HG02840 (cell line): ENCODE results near the gene STK32A.

Source experiments
- ATAC-seq: cut with Tn5 transposase; IDR thresholded peaks from one replicate; pipeline ENCODE4 v1.9.1; 2021; ENCODE audit warnings: mild to moderate bottlenecking, moderate library complexity, moderate number of reproducible peaks; ENCODE audit not compliant: unreplicated experiment, low FRiP score

Gene STK32A

DNA sequence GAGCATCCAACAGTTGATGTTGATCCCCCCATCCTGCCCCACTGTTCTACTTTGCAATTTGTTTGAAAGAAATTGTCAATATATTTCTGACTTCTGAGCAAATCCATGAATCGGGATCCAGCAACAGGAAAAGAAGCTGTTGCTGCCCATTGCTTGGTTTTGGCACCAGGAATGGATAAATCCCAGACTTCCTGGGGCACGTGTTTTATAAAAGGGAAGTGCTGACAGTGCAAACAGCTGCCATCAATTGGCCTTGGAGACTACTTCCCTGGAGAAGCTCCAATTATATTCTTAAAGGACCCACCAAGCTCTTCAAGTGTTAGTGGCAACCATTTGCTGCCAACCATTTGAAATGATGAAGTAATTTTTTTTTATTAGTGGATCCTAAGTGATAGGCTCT lies 13.7 kb downstream of the STK32A start:
- no peak for ATAC-seq

DNA sequence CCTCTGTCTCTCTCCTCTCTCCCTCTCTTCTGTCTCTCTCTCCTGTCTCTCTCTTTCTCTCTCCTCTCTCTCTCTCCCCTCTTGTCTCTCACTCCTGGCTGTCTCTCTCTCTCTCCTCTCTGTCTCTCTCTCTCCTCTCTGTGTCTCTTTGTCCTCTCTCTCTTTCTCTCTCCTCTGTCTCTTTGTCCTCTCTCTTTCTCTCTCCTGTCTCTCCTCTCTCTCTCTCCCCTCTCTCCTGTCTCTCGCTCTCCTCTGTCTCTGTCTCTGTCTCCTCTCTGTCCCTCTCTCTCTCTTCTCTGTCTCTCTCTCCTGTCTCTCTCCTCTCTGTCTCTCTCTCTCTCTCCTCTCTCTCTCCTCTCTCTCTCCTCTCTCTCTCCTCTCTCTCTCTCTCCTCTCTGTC lies 25.0 kb downstream of the STK32A start:
- ATAC-seq, result no peak

DNA sequence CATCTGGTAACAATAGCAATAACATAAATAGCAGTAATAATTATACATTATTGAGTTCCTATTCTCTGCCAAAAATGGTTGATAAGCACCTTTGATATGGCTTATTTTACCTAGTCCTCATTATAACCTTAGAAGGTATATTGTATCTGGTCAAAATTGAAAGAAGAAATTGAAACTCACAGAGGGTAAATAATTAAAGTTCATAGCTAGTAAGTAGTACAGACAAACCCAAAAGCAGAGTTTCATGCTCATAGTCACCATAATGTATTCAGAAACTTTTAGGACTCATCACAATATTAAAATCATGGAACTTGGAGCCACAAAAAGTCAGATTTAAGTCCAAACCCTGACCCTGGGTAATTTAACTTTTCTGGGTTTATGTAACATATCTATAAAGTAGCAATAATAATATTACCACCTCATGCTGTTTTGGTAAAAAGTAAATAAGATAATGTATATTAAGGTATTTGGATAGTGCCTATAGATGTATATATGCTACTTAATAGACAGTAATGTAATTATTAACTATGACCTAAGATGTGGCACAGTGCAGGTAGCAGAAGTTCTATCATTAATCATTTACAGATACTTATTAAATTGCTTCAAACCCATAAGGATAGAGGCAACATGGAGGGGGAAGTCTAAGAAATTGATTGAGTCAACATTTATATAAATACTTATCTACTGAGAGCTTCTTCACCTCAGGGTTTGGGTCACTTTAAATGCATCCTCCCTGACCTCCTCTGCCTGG lies 32.4 kb downstream of the STK32A start:
- ATAC-seq, result no peak

DNA sequence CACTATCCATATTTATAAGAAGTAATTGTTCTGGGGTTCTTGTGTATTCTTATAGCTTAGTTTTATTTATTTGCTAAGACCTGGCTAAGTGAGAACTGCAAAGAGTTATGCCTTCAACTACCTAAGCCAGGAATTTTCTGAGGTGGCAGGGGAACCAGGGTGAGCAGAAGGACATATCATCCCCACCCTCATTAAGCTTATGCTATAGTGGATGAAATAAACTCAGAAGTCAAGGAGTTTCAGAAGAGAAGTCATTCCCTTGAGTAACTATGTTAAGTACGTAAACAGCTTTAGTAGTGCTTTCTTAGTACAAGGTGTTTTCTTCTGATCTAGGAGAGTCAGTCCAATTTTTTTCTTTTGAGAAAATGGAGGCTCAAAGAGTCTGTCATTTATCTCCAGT lies 41.7 kb downstream of the STK32A start:
- no peak for ATAC-seq

DNA sequence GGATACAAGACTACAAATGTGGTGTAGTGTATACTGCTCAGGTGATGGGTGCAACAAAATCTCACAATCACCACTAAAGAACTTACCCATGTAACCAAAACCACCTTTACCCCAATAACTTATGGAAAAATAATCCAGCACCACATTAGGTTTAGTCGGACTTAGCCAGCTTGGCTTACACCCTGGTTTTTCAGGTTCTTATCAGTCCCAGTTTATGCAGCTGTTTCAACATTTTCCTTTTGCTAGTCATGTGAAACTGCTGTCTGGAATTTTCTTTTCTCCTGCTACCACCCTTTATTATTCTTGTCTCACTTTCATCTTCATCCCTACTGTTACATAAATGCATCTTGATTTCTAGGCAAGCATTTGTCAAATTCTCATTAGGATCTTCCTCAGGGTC lies 51.5 kb downstream of the STK32A start:
- no peak for ATAC-seq

DNA sequence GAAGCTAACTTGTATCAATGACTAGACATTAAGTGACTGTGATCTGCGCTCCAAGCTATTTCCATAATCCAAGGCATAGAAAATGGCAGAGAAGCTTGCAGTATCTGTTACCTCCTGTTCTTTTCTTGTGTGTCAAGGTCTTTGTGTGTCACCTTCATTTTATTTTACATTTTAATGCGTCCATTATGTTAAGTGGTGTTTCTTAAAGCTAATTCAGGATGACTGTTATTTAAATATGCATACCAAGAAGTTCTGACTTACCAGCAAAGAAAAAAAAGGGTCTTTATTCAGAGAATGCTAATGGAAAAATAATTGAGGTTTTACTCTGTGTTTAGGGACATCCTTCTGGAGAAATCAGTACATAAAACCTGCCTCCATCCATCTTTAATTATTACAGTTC lies 52.3 kb downstream of the STK32A start:
- no peak for ATAC-seq

DNA sequence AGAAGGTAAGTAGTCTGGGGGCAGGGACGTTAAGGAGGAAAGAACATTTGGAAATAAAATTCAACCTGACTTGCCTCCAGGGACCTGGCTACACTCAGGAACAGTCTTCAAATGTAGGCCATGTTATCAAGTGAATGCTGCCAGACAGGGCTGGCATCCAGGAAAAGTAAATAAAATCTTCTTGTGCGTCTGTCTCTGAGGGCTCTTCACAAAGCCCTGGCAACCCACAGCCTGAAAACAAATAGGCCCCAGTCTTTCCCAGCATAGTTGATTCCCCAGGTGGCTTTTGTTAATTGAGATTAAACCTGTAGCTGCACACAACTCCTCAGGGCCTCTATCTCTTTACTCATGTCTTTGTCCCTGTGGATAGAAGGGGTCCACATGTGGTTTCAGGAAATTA lies 55.4 kb downstream of the STK32A start:
- no peak for ATAC-seq

DNA sequence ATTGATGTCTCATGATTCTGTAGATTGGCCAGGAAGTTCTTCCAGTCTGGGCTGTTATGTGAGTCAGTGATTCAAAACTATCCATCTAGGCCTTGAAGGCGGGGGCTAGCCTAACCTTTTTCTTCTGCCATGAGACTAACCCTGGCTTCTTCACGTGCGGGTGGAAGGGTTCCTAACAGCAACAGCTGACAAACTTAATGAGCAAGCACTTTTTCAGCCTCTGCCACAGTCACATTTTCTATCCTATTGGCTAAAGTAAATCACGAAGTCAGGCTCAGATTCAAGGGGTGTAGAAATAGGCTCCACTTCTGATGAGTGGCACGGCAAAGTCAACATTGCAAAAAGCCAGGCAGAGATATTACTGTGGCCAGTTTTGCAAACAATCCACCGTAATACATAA lies 68.4 kb downstream of the STK32A start:
- no peak for ATAC-seq

DNA sequence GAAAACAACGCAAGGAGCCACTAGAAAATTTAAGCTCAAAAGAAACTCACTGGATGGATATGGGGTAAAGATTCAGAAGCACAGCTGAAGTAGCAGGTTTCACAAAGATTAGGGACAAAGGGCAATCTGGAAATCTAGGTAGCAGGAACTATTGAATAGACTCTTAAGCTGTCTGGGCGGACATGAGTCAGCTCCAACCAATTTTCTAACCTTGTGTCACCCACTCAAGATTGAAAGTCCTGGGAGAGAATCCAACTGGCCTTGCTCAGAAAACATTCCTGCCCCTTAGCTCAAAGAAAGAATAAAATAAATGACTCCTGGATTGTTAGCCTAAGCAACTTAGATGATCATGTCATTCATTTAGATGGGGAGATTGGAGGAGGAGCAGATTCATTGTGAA lies 69.2 kb downstream of the STK32A start:
- ATAC-seq, result no peak

DNA sequence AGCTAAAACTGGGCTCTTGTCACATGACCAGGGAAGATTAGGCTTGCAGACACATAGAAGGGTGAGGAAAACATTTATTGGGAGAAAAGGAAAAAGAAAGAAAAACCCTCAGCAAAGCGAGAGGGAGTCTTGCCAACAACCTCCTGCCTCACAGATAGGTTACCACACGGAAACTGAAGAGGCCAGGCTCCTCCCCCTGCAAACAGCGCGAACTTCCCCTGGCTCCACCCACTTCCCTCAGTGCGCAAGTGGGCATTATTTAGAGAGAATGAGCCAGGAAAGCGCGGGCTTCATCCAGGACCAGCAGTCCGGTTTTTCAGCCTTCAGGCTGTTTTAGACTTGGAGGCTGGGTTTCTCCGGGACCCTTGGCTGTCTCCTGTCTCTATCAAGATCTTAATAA lies 70.3 kb downstream of the STK32A start:
- no peak for ATAC-seq

DNA sequence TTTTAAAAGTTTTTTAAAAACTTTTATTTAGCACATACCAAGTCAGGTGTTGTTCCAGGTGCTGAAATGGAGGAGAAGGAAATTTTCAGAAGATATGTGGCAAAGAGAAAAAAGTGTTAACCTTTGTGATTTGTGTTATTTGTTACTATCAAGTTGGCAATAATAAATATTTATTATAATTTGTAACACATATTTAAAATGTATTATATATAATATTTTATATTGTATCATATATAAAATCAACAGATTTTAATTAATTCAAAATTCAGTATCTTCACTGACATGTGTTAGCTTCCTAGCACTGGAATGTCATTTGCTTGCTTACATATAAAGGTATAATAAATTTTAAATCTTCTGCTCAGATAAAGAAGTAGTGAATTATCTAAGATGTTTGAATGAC lies 71.5 kb downstream of the STK32A start:
- no peak for ATAC-seq

DNA sequence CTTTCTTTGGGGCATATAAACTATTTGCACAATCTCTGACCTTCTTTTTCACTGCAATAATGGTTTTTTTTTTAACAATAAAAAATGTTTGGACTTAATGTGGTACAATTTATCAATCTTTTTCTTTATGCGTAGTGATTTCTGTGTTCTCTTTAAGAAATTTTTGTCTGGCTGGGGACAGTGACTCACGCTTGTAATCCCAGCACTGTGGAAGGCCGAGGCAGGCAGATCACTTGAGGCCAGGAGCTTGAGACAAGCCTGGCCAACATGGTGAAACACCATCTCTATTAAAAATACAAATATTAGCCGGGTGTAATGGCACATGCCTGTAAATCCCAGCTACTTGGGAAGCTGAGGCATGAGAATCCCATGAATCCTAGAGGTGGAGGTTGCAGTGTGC lies 72.3 kb downstream of the STK32A start:
- no peak for ATAC-seq

DNA sequence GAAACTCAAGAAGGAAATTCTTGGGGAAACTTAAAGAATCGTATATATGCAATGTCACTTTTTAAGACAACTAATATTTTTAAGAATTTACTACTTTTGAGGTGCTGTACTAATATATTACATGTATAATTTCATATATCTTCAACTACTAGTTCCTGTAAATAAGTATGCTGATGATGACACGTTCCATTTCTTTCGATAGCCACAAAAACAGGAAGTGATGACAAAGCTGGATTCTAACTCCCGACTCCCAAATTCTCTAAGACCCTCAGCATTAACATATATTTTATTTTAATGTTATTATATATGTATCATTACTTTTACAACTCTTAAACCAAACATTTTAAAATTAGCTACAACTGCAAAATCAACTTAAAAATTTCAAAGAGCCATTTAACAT lies 74.8 kb downstream of the STK32A start:
- no peak for ATAC-seq

DNA sequence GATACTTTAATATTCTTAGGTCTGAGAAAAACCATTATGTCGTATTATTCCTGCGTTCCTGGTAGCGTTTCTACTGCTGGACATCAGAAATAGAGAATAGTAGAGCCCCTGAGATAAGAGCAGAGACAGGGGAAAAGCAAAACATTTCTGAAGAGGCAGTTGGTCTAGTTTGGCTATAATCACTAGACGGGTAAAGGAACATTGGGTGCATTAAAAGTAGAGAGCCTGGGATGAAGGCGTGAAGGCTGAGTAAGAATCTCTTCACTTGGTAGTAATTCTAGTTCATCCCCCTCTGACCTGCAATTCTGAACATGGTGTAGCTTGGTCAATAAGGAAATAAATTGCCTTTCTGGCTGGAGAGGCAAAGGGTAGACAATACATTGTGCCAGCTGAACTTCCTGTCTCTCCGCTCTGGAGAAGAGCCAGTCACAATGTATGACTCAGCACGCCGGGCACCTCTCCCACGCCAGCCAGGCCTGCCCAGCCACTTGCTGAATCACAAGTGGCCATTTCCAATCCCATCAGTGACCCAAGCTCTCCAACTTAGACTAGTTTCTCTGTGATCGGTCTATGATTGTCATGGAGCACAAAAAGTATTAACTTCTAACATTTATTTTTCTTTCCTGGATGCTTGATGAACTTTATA lies 75.4 kb downstream of the STK32A start:
- no peak for ATAC-seq

DNA sequence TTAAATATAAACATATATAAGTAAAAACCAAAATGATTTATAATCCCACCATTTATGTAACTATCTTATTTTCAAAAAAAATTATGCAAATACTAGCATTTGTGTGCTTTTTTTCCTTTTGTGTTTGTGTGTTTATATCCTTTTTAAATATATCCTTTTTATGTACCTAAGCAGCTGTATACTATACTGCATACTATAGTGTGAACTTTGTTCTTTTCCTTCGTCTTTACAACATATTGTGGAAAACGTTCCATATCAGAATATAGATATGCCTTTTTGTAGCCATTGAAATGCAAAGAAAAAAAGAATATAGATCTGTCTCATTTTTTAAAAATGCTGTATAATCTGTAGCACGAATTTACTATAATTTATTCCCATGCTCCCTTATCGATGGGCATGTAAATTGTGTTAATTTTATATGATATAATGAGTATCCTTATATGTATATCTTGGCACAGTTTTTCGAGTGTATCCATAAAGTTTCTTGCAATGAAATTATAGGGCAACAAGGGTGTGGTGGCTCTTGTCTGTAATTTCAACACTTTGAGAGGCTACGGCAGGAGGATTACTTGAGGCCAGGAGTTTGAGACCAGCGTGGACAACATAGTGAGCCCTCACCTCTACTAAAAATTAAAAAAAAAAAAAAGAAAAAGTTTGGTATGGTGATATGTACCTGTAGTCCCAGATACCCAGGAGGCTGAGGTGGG lies 83.3 kb downstream of the STK32A start:
- ATAC-seq, result no peak

DNA sequence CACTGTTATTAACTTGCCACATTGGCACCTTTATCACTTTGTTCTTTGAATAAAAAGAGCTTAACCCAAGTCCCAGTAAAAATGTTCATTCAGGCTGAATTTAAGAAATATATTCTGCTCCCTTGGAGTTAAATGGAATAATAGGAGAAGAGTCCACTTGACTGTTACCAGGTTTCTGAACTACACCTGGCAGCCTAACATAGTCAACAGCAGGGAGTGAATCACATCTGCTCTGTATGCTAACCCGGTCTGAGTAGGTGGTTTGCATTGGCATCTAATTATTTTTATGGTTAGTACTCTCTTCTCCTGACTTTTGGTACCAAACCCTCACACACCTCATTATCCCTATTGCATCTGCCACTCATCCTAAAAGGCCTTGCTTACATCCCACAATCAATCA lies 86.7 kb downstream of the STK32A start:
- ATAC-seq, result no peak

DNA sequence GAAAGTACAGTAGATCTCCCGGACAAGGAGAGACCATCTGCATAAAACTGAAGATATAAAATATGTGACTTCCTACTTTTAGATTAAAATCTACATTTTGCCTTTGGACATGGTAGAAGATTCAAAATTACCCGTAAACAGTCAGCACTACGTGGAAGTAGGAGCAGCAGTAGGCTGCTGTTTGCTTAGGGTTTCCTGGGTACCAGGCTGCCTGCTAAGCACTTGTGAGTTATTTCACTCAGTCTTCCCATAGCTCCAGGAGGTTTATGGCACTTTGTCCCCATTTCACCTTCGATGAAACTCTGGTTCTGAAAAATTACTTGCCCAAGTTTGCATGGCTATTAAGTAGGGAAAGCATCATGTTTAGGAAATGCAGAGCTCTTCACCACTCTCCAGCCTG lies 92.6 kb downstream of the STK32A start:
- ATAC-seq, result no peak

DNA sequence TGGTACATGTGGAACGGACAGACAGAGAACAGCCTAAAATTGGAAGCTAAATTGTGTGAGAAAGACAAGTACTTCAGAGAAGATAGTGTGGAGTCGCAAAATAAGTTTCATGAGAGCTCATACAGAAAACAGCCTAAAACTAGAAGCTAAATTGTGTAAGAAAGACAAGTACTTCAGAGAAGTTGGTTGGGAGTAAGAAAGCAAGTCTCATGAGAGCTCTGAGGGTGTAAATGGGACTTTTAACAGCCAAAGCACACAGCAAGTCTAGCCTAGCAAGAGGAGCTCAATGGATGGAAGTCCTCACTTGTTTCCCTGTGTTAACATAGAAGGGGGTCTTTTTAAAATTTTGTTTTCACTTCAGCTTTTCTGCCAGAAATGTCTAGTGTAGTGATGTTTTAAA lies 93.1 kb downstream of the STK32A start:
- ATAC-seq, result no peak

DNA sequence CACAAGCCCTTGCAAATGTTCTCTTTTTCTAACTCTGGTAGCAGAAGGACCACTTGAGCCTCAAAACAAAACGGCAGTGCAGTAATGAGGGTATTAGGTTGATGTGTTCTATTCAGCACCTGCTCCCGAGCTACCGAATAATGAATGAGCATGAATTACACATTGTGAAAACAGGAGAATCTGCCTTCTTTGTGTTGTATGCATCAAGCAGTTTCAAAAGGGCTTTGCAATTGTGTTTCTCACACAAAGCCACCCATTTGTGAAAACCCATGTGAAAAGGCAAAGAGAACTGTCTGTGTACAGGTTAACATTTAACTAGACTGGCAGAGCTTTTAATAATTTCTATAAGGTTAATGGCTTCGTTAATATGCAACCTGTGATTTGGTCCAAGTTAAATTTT lies 97.8 kb downstream of the STK32A start:
- ATAC-seq, result no peak

DNA sequence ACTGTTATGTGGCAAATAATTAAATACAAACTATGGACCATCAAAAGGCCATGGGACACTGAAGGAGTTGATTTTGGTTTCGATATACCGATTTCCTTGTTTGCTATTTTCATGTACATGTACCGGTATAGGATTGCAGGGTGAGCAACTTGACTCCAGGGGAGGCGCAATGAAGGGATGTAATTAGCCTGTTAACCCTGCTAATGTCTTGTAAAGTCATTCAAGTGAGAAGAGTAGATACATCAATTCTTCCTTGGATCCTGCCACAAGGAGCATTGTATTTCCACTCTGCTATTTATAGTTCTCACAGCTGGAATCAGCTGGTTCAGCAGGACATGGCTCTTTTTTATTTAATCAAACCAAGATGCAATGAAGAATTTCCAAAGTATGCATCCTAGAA lies 102.0 kb downstream of the STK32A start:
- no peak for ATAC-seq

DNA sequence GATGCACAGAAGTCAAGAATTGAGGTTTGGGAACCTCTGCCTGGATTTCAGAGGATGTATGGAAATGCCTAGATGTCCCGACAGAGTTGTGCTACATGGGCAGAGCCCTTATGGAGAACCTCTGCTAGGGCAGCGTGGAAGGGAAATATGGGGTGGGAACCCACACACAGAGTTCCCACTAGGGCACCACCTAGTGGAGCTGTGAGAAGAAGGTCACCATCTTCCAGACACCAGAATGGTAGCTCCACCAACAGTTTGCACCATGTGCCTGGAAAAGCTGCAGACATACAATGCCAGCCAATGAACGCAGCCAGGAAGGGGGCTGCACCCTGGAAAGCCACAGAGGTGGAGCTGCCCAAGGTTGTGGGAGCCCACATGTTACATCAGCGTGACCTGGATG lies 104.5 kb downstream of the STK32A start:
- no peak for ATAC-seq

DNA sequence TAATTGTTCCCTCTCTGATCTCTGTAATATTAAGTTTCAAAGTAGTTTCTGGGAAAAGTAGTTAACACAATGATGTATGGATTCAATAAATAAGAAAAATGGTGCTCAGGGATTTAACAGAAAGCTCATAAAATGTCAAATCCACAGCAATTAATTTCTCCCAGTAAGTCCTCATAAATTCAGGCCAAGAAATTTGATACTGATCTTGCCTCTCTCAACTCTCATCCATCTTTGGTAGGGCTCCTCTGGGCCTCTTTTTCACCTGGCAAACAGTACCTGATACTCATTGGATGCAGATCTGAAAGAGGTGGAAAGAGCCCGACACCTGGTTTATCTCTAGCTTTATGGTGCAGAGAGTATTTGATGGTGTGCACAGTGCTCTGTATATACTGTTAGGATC lies 106.1 kb downstream of the STK32A start:
- no peak for ATAC-seq
